Right lung (tissue), 5 donors: Measurements from ENCODE around the gene ARHGAP15. TPM values are rescaled to one million over a fixed set of nuclear protein-coding genes. Genes with fewer than 3 reads are reported as not detected.

Source experiments
- DNase-seq, 2 donors: peaks; one replicate each; pipeline ENCODE4 v3.0.0-alpha.2; 2013
- polyA plus RNA-seq, 5 donors: library from polyadenylated mRNA; unstranded; fragments of 120-200 nt; gene quantifications; one replicate each; pipeline versions ENCODE4 v1.2.1 to v1.2.3, GENCODE V29; 2013; ENCODE audit warnings: inconsistent platforms in 1 of 5, low replicate concordance in 1 of 5; ENCODE audit not compliant: insufficient read length in 5 of 5, insufficient read depth in 1 of 5

Gene ARHGAP15
- polyA plus RNA-seq, 5 donors: 27.6 to 49.7 (median 35.1) TPM

DNA sequence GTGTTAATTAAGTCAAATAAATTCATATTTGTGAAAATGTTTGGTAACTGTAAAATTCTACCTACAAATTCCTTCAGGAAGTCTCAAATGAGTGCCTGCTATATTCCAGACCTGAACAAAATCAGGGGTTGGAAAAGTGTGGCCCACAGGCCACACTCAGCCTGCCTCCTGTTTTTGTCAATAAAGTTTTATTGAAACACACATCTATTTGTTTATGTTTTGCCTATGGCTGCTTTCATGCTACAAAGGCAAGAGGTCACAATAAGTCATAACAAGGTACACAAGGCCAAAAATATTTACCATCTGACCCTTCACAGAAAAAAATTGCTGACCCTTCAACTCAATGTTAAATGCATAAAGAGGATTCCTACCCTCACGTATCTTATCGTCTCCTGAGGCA lies 581.7 kb downstream of the ARHGAP15 start:
- no peak for DNase-seq

DNA sequence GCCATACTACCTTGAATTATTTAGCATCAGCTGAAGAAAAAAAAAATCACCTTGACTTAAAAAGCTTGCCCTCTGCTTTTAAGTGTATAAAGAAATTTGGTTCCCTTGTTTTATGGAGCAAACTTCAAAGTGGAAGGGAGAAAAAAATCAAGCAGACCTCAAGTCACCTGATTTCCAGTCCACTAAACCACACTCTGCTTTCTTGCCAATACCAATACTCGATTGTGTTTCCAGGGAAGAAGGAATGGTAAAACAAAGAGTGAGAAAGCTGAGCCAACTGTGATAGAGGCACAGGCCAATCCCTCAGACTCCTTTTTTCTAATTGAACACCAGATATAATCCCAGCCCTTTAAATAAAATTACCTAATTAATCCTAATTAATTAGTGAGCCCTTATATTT lies 587.3 kb downstream of the ARHGAP15 start:
- no peak for DNase-seq

DNA sequence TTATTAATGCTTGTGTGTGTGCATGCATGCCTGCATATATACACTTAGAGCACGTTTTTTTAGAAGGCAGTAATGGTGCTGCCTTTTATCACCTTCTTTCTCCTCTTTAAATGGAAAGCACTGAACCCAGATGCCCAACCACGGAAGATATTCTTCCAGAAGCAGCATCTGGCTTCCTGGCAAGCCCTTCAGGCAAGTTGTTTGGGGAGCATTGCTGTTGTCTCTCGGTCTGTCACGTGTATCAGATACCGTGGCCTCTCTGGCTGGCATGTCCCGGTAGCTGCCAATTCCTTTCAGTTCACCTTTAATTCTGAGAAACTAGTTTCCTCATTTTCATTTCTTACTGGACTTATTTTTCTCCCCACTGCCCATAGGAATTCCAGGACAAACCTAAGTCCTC lies 587.8 kb downstream of the ARHGAP15 start:
- no peak for DNase-seq

DNA sequence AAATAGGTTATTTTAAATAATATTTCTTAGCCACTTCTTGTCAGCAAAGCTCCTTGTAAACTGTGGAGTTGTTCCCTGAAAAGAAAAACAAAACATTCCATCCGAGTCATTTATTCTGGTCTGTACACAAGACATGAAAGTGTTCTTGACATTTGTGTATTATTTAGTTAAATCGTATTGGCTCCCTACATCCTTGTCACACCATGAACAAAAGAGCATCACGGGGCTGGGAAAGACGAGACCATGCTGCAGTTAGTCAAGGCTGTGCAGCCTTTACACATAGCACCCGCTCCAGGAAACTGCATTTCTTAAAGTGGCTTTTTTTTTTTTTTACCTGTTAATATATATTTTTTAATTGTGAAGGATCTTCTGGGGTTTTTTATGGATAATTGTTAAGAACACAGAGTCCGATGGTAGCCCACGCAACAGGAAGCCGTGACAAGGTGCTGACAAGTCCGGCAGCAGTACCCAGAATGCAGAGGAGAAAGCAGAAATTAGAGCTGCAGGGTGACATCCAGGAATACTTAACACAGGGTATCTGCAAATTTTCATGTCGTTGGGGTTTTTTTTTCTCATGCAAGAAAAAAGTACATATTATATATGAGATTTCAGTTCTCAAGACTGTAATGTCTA lies 588.4 kb downstream of the ARHGAP15 start:
- DNase-seq: peak; percentile 50 to 59

DNA sequence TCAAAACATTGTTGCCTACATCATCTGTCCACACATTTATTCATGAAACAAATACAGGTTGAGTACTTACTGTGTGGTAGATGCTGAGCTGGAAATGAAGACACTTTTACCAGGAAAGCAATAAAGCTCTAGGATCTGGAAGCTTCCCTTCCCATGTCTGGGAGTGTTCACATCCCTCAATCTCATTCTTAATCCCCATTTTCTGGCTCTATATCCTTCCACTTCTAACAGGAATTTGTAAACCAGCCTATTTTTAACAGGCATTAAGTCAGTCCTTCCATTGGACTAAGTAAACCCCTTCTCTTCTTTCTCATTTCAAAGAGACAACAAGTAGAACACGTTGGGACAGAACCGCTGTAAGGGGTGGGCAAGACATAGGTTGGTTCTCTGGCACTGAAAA lies 589.5 kb downstream of the ARHGAP15 start:
- DNase-seq: no peak

DNA sequence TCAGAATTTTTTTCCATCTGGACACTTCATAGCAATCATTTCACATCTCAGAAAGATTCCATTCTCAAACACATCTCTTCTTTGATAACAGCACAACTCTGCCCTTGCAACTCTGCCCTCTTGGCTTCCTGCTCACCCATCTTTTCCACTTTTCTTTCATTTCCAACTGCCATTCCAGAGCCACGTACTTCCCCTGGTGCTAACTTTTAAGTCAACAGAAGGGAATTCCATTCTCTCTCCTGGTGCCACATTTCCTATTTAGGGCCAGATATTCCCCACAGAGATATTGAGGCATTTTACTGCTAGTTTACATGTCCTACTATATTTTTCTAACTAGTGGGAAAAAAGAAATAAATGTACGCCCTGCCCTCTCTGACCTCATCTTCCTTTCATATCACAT lies 590.2 kb downstream of the ARHGAP15 start:
- DNase-seq: no peak

DNA sequence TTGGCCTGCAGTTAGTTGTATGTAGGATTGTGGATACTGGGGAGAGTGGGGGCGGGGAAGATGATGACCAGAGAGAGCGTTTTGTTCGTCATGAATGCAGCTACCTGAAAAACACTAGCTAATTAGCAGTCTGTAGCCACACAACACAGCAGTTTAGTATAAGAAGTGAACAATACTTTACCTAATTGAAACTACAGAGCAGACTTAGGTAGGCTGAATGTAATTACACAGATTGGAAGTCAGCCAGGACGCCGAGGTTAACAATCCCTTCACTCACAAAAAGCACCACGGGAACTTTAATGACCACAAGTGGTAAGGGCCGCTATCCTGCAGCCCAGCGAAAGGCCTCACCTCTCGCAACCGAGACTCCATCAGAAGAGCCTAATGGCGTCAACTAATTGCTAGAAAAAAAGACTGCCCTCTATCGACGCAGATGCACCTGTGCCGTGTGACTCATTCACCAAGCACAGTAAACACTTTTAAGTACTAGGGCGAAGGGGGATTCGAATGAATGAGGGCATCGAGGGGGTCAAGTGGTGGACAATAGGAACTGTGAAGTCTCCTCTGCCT lies 591.0 kb downstream of the ARHGAP15 start:
- DNase-seq: no peak

DNA sequence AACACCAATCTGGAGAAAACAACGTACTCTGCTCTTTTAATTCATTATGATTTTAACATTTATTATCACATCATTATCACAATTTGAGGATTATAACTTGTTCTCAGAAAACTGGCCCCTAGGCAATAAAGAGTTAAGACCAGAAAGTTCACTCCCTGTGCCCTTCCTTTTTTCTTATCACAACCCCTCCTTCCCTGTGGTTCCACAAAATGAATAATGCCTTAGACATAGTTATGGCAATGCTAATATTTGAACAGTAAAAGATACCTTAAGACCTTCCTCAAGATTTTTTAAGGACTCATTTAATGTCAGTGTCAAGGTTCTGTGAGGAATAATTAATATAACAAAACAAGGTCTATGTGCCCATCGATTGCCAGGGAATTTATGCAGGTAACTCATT lies 596.2 kb downstream of the ARHGAP15 start:
- no peak for DNase-seq

DNA sequence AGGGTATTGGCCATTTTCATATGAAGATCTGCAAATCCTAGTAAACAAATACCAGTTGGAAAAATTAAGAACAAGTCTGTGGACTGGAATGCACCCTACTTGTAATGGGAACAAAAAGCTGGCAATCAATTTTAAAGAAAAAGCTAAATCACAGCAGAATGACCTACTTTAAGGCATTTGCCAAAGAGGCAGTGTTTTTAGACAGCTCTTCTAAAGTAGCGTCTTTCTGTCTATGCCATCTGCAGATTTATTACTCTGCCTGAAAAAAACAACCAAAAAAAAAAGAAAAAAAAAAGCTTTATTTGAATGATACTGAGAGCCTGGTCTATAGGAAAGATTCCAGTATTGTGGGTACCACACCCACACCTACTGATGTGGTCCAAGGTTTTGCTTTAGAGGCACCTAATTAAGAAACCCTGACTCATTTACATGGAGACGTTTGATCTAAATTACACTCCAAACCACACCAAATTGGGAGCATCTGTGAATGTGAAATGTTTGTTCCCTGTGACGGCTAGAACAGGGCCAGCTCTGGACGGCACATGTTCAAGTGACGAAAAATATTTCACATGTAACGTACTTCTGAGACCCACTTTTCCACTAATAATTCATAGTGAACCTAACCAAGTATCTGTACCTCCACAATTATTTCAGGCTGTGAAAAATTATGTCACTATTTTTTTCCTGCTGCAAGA lies 597.1 kb downstream of the ARHGAP15 start:
- no peak for DNase-seq

DNA sequence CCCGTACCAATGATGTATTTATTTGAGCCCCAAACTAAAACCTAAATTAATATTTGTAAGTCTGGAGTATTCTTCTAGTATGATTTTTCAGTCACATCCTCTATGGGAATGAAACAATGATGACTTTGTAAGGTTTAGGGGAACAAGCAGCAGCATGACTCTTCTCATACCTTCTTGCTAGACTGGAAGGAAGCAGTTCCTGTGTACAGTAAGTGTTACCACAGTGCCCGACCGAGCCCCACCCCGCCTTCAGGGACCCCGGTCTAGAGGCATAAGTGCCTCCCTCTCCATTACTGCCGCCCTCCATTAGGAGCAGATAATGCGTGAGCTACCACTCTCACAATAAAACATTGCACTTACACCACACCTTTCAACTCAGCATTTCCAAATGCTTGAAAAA lies 599.3 kb downstream of the ARHGAP15 start:
- DNase-seq: no peak

DNA sequence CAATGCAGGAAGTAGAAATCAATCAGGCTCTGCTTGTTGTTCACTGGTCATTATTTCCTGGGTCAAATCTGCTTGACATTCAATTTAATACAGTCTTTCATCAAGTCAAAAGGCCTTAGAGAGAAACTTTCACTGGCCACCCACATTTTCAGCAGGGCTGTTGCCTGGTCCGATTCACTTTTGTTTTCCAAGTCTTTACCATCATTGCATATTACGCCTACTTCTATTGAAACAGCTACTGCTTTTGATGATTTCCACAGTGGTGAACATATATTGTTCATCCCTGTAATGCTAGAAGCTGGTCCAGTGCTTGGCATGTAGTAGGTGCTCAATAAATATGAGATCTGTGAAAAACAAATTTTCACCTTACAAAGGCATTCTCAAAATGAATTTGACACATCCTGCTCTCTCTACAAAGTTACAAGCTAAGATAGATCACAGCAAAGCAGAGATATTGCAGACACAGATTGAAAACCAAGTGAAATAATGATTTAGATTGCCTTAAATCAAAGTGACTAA lies 600.1 kb downstream of the ARHGAP15 start:
- no peak for DNase-seq

DNA sequence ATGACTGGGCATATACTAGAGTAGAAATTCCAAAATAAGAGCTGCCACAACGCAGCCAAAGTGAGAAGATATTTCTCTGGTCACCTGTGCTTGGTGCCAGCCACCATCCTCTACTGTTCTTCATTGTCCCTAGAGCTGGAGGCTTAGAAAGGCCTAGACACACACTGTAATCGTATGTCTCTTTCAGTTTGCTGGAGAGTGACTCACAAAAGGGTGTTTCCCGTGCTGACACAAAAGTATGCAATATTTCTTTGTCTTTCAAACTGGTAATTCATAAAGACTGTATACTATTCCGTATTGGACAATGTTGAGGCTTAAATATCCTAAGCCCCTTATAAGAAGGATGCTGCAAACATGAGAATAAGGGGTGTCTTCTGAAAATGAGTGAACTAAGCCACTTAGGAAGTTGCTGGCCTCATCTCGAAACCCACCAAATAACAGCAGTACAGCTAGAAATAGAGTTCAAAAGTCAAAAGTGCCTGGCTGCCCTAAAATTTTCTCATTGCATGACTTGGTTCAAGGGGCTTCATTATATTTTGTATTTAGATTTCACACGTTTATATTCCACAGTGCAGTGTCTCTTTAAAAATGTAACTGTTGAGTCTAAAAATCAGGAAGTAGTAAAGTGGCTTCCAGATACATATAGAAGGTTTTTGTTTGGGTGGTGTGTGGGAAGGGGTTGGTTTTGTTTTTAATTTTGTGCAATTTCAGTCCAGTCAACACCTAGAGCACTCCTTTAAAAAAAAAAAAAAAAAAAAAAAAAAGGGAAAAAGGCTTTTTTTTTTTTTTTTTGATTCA lies 601.1 kb downstream of the ARHGAP15 start:
- no peak for DNase-seq

DNA sequence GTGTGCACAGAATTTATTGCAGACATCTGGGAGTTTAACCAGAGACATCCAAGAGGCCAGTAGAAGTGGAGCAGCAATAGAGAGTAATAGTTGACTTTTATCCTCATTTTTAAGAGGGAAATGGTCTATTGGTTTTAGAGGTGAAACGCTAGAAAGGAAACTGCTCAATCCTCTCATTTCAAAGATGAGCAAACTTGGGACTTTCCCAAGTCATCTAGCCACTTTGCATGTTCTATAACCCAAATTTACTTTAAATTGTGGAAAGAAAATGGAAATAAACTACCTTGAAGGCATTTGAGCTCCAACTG lies 601.7 kb downstream of the ARHGAP15 start:
- no peak for DNase-seq

DNA sequence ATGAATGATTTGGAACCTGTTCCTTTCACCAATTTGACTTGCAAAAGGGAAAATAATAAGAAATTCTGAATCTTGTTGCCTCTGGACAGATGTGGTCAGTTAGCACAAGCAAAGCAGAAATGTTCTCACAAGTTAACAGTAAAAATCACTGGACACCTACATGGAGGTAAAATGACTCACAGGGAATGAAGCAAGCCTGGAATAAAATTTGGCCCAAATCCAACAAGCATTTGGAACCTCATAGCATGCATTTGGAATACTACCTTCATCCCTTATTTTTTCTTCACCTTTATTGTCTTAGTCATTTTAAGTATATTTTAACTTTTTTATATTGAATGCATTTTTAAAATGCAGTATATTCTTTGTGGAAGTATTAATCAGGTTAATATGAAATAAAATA lies 602.9 kb downstream of the ARHGAP15 start:
- no peak for DNase-seq

DNA sequence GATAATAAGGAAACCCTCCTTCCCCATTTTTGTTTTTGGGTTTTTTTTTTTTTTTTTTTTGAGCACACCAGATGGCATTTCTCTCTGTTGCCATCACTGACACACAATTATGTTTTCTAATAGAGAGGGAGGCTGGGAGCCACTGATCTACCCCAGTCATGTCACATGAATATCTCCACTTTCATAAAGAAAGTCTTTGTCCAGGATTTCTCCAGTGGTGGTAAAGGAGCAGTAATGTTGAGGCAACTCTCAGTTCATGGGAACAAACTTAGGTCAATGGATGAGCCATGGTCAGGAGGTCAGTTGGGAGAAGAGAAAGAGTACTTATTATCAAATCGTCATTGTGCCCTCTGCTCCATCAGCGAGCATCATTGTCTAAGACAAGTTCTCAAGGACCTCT lies 603.7 kb downstream of the ARHGAP15 start:
- DNase-seq: no peak

DNA sequence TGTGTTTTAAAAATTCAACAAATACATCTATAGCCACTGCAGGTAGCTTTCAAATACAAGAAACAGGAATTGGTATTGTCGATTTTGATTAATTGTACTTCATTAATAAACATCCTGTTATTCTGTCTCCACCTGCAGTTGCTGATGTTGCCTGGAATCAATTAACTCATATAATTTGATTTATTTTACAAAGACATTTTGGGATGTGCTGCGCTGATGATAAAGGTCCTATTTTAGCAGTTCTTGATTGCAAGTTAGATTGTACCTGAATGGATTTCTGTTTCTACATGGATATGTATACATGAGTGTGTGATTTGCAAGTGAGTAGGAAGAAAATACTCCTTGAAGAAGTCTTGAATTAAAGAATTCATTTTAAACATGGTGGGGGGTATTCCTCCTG lies 605.3 kb downstream of the ARHGAP15 start:
- no peak for DNase-seq

DNA sequence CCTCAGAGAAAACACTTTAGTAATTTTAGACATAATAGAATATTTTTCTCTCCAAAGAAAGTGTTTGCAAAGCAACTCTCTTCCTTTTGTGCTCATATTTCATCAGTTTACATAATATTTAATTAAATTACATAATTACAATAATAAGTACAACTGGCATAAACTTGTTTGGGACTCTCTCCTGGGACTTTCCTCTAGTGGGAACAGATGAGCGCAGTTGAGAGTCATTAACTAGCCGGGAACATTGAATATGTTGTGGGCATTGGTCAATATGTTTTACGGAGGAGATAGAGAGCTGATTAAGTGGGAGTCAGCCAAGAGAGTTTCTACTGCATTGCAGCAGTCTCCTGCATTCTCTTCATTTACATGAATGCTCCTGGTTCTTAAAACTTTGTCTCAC lies 607.7 kb downstream of the ARHGAP15 start:
- DNase-seq: no peak

DNA sequence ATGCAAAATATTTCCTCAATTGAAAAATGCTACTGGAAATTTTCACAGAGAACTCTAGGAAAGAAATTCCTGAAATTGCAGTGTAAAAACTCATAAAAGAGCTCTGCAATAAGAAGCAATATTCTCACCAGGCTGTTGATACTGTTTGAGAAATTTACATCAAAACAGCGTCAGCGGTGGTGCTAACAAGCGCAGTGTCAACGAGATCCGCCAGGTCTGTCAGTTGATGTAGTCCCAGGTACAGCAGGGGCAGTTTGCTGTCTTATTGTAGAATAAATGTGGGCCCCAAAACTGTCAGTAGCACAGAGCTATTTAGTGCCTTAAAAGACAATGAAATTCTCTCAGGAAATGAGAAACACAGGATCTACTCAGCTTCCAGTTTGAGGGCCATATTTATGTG lies 611.2 kb downstream of the ARHGAP15 start:
- DNase-seq: no peak

DNA sequence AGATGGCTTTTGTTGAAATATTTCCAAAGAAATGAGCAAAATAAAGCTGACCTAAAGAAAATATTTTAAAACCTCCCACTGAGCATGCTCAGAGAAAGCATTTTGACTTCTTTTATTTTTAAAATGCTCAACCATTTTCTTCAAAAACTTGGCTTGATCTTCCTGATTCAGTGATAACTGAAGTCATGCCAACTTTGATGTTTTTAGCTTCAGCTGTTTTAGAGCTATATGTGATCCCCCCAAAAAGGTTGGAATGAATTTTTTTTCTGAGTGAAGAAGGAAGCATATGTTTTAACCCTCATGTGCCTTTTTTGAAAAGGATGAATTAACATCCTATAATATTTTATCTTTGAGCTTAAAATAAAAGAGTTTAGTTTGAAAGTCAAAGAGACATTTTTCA lies 612.0 kb downstream of the ARHGAP15 start:
- DNase-seq: no peak

DNA sequence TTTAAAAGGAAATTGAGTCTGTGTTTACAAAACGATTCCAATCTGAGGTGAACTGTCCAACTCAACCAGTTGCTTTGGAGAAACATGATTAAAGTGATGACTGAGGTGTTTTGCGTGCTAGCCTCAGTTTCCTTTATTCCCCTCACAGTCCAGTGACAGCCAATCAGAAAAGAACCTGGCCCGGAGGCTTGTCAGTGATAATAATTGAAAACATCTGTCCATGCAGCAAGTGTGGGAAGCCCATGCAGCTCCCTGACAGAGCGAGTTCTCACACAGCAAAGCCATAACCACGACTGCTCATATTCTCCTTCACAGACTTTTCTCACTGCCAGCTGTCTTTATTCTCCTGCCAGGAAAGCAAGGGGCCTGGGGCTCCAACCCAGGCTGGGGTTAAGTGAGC lies 613.4 kb downstream of the ARHGAP15 start:
- peak; percentile 51 to 54 for DNase-seq

DNA sequence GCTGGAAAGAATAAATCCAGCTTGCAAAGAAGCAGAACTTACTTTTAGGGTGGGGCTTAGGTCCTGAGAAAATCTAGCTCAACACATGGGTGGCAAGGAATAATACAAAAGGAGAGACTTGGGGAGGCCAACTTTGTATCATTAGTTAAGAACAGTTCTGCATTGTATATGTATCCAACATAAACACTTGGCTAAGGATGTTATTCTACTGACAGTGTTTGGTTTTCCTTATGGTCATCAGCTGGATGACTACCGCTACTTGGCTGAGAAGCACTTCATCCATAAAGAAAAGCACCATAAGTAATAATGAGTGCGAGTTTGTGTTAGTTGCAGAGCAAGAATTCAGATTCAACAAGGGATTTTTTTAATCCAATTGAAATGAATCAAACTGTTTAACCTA lies 614.9 kb downstream of the ARHGAP15 start:
- DNase-seq: no peak

DNA sequence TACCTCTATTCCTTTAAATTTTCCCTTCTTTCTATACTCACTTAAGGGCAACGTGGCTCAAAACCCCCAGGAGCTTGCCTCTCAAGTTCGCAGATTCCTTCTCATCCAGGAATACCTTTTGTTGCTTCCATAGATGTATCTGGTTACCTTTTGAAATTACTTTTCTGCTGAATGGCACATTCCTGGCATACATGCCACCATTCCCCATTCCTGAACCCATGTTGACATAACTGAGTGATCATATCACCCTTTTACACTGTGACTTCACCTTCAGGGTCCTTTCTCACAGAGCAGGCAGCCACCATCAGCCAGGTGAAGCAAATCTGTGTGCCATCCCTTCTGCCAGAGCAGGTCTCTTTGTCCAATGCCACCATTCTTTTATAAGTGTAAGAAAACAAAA lies 615.8 kb downstream of the ARHGAP15 start:
- no peak for DNase-seq

DNA sequence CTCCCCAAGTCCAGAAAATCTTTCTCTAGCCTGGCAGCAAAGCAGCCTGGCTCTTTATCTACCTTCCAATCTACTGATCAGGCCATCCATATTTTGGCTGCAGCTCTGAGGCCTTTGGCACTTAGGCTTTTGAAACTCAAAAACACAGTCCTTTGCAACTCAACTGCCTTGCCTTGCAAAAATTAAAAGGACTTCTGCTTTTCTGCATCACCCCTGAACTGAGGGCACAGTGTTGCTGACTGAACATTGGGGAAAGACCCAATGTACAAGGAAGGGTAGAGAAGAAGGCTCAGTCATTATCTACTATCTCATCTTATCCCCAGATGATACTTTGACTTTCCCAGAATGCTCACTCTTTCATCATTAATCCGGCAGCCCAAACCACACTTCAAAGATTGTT lies 625.5 kb downstream of the ARHGAP15 start:
- DNase-seq: no peak
